GM21825 (cell line): ENCODE measurements around the gene FANCG.

Experiments used
- ATAC-seq: cut with Tn5 transposase; IDR thresholded peaks from one replicate; pipeline ENCODE4 v1.9.1; 2021; ENCODE audit warnings: mild to moderate bottlenecking, moderate library complexity; ENCODE audit not compliant: unreplicated experiment

Gene FANCG

GRCh38 chr9:35027374-35027773 is 52.4 kb downstream of the FANCG start:
- ATAC-seq, result no peak

GRCh38 chr9:35026671-35027070 is 53.1 kb downstream of the FANCG start:
- ATAC-seq, result no peak
